ENCODE measurements around the gene EBF3.

DNA sequence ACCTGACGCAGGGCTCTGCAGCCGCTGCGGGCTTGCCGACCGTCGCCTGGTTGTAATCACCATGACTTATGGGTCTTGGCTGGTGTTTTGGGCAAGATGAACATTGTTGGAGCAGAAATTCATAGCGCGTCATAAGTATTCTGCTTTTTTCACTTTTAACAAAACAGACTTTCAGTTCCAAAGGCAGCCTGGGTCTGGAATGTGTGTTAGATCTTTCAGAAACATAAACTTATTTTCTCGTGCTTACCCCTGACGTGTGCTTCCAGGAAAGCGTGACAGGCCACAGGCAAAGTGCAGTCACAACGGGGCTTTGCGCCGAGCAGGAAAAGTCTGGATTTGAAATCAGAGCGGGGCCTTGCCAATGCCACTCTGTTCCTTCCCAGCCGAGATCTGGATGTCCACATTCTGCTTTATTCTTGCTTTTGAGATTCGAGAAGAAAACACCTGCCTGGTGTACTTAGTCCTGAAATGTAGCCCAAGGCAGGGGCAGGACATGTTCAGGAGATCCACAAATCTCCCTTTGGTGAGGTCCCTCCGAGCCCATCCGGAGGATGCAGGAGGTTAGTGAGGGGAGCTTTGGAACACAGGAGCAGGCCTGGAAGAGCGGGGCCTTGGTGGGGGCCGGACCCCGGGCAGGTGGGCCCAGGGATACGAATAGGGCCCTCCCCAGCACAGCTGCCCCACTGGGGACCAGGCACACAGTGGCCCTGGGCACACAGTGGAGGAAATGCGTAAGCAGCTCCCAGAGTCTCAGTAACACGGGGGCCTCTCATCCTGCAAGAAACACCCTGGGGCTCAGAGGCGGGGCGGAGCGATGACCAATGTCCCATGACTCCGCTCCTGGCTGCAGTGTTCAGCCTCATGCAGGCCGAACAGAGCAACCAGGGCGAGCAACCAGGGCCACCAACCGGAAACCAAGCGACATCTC, 49.5 kb upstream of the EBF3 start:
- TF ChIP-seq POLR2A (IDR thresholded peaks at IDR 0.05) = no peak
- TF ChIP-seq, protein P1, sequence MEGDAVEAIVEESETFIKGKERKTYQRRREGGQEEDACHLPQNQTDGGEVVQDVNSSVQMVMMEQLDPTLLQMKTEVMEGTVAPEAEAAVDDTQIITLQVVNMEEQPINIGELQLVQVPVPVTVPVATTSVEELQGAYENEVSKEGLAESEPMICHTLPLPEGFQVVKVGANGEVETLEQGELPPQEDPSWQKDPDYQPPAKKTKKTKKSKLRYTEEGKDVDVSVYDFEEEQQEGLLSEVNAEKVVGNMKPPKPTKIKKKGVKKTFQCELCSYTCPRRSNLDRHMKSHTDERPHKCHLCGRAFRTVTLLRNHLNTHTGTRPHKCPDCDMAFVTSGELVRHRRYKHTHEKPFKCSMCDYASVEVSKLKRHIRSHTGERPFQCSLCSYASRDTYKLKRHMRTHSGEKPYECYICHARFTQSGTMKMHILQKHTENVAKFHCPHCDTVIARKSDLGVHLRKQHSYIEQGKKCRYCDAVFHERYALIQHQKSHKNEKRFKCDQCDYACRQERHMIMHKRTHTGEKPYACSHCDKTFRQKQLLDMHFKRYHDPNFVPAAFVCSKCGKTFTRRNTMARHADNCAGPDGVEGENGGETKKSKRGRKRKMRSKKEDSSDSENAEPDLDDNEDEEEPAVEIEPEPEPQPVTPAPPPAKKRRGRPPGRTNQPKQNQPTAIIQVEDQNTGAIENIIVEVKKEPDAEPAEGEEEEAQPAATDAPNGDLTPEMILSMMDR (IDR thresholded peaks at IDR 0.05 in 4 of 5, conservative IDR thresholded peaks at IDR 0.05 in 1 of 5) = no peak

Data from gastrocnemius medialis (tissue), 4 donors.